ENCODE data around the gene CMTM4.
"Not testable (repeated sequence)": the region's sequence is repeated elsewhere in the genome, so short reads cannot be mapped to it uniquely, and the experiment has no call there.

The CMTM4 gene

DNA sequence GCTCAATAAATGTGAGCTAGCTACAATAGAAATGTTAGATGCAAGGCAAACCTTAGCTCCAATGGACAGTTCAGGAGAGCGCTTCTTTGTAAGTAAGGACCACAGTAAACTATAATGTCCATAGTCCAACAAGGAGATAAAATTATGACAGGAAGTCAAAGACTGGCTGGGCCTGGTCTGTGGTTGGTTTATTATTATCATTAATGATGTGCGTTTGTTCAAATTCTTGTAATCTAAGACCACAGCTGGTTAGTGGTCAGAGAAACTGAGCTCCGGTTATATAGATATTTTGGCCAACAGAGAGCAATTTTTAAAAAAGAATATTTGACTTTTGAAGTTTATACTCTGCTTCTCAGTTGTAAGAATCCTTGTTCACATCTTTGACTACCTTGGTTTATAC, 122.0 kb downstream of the CMTM4 start:
- Histone ChIP-seq H3K4me3 (replicated peaks; ENCODE audit: low read depth, low read length) (no peak overlapping the region), H3K27me3 (replicated peaks; ENCODE audit: control insufficient read depth, insufficient read depth, low read length) (no peaks in the 10 kb centered on the region; the same call in 1 of the 2 replicates), H3K36me3 (ENCODE audit: control insufficient read depth, insufficient read depth, low read length) (no peaks in the 10 kb centered on the region)
- TF ChIP-seq, protein P1, sequence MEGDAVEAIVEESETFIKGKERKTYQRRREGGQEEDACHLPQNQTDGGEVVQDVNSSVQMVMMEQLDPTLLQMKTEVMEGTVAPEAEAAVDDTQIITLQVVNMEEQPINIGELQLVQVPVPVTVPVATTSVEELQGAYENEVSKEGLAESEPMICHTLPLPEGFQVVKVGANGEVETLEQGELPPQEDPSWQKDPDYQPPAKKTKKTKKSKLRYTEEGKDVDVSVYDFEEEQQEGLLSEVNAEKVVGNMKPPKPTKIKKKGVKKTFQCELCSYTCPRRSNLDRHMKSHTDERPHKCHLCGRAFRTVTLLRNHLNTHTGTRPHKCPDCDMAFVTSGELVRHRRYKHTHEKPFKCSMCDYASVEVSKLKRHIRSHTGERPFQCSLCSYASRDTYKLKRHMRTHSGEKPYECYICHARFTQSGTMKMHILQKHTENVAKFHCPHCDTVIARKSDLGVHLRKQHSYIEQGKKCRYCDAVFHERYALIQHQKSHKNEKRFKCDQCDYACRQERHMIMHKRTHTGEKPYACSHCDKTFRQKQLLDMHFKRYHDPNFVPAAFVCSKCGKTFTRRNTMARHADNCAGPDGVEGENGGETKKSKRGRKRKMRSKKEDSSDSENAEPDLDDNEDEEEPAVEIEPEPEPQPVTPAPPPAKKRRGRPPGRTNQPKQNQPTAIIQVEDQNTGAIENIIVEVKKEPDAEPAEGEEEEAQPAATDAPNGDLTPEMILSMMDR (IDR thresholded peaks at IDR 0.05; ENCODE audit: insufficient read depth, low read length, poor library complexity, severe bottlenecking): no peak
- DNase-seq (ENCODE audit: extremely low read depth, insufficient read length): no peak

DNA sequence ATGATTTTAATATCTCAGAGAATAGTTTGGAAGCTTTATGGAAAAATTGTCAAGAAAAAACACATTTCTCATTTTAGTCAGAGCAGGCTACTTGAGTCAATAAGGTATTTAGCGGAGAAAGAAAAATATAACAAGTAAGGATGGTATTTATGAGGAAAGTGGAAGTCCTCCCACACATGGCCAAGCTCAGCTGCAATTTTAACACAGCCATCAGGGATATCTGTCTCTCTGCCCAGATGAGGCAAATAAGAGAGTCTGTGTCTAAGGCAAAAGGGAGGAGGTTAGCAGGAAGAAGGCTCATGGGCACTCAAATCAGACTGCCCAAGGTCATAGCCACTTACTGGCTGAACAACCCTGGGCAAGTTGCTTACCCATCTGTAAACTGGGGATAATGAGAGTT, 122.5 kb downstream of the CMTM4 start:
- Histone ChIP-seq H3K36me3 (ENCODE audit: control insufficient read depth, insufficient read depth, low read length) (no peaks in the 10 kb centered on the region), H3K27me3 (replicated peaks; ENCODE audit: control insufficient read depth, insufficient read depth, low read length) (no peaks in the 10 kb centered on the region; the same call in 1 of the 2 replicates), H3K4me3 (replicated peaks; ENCODE audit: low read depth, low read length) (no peak overlapping the region)
- TF ChIP-seq, protein P1 (IDR thresholded peaks at IDR 0.05; ENCODE audit: insufficient read depth, low read length, poor library complexity, severe bottlenecking): no peak
- DNase-seq (ENCODE audit: extremely low read depth, insufficient read length): no peak

DNA sequence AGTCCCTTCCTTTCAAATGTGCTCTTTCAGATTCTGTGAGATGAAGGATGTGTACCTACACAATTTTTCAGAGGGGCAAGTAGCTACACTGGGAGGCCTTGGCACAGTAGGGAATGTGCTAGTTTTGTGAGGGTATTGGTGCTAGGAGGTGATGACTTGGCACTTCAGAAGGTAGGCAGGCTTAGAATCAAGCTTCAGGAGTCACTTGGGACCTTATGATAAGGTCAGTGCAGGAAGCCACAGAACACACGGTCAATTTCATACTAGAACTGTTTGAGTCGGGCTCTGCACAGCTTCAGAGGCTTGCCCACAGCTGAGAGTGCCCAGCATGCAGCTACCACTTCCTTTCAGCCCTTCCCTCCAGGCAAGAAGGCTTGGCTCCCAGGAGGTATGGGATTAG, 124.2 kb downstream of the CMTM4 start:
- Histone ChIP-seq H3K27me3 (replicated peaks; ENCODE audit: control insufficient read depth, insufficient read depth, low read length) (no peaks in the 10 kb centered on the region), H3K4me3 (replicated peaks; ENCODE audit: low read depth, low read length) (no peak overlapping the region), H3K36me3 (ENCODE audit: control insufficient read depth, insufficient read depth, low read length) (no peaks in the 10 kb centered on the region)
- DNase-seq (ENCODE audit: extremely low read depth, insufficient read length): no peak
- TF ChIP-seq, protein P1 (IDR thresholded peaks at IDR 0.05; ENCODE audit: insufficient read depth, low read length, poor library complexity, severe bottlenecking): no peak

GRCh38 chr16:66569827-66570405, 126.6 kb downstream of the CMTM4 start:
- Histone ChIP-seq H3K36me3 (ENCODE audit: control insufficient read depth, insufficient read depth, low read length) (peaks cover 2% of the 10 kb centered on the region), H3K4me3 (replicated peaks; ENCODE audit: low read depth, low read length) (no peak overlapping the region), H3K27me3 (replicated peaks; ENCODE audit: control insufficient read depth, insufficient read depth, low read length) (no peaks in the 10 kb centered on the region)
- DNase-seq (ENCODE audit: extremely low read depth, insufficient read length): no peak
- TF ChIP-seq, protein P1 (IDR thresholded peaks at IDR 0.05; ENCODE audit: insufficient read depth, low read length, poor library complexity, severe bottlenecking): no peak

DNA sequence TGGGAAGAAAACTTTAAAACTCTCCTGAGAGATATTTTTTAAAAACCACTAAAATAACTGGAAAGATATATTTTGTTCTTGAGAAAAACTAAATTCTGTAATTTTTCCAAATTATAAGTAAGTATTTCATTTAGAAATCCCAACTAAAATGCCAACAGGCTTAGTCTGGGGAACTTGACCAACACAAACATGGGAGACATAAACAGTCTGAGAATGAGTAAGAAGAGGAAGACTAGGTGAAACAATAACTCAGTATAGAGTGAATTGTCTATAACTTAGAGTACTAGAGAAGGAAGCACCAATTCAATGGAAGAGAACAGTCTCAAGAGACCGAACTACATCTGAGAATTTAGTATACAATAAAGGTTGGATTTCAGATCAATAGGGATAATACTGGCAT, 127.4 kb downstream of the CMTM4 start:
- no peaks in the 10 kb centered on the region for H3K27me3 ChIP-seq (replicated peaks; ENCODE audit: control insufficient read depth, insufficient read depth, low read length)
- H3K36me3 ChIP-seq (ENCODE audit: control insufficient read depth, insufficient read depth, low read length): peaks cover 2% of the 10 kb centered on the region
- no peak for DNase-seq (ENCODE audit: extremely low read depth, insufficient read length)
- H3K4me3 ChIP-seq (replicated peaks; ENCODE audit: low read depth, low read length): no peak overlapping the region
- TF ChIP-seq, protein P1 (IDR thresholded peaks at IDR 0.05; ENCODE audit: insufficient read depth, low read length, poor library complexity, severe bottlenecking): no peak

DNA sequence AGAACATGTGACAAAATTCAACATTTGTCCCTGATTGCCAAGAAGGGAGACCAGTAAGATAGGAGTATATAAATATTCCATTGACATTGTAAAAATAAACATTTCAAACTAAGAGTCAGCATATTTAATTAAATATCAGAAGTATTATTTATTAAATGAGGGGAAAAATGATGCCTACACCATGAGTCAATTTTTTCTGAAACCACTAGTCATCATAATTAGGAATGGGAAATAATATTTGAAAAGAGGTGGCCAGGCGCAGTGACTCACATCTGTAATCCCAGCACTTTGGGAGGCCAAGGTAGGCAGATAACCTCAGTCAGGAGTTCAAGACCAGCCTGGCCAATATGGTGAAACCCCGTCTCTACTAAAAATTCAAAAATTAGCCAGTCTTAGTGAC, 128.2 kb downstream of the CMTM4 start:
- H3K27me3 ChIP-seq (replicated peaks; ENCODE audit: control insufficient read depth, insufficient read depth, low read length): no peaks in the 10 kb centered on the region
- H3K4me3 ChIP-seq (replicated peaks; ENCODE audit: low read depth, low read length): no peak overlapping the region
- DNase-seq (ENCODE audit: extremely low read depth, insufficient read length): no peak
- peaks cover 2% of the 10 kb centered on the region for H3K36me3 ChIP-seq (ENCODE audit: control insufficient read depth, insufficient read depth, low read length)
- TF ChIP-seq, protein P1 (IDR thresholded peaks at IDR 0.05; ENCODE audit: insufficient read depth, low read length, poor library complexity, severe bottlenecking): no peak

DNA sequence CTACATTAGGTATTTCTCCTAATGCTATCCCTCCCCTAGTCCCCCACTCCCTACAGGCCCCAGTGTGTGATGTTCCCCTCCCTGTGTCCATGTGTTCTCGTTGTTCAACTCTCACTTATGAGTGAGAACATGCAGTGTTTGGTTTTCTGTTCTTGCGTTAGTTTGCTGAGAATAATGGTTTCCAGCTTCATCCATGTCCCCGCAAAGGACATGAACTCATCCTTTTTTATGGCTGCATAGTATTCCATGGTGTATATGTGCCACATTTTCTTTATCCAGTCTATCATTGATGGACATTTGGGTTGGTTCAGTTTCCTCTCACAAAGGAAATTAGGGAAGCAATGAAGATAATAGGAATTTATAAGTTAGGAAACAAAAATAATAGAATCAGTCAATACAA, 129.3 kb downstream of the CMTM4 start:
- not testable (repeated sequence) for DNase-seq (ENCODE audit: extremely low read depth, insufficient read length); H3K4me3 ChIP-seq (replicated peaks; ENCODE audit: low read depth, low read length); H3K27me3 ChIP-seq (replicated peaks; ENCODE audit: control insufficient read depth, insufficient read depth, low read length); H3K36me3 ChIP-seq (ENCODE audit: control insufficient read depth, insufficient read depth, low read length)

All from GM06990 (cell line).